Measurements from ENCODE around the gene FNIP1. TPM values are rescaled to one million over a fixed set of nuclear protein-coding genes. Genes with fewer than 3 reads are reported as not detected.
"Not testable (repeated sequence)": the region's sequence is repeated elsewhere in the genome, so short reads cannot be mapped to it uniquely, and the experiment has no call there.

Gene FNIP1
- total RNA-seq, 1 donor from 2014 or later, result 29.0 TPM

- DNase-seq (ENCODE audit: extremely low read depth, low read depth, low spot score), result no peak
These were observed 102.9 kb downstream of the FNIP1 start for GRCh38 chr5:131693894-131694293.

DNA sequence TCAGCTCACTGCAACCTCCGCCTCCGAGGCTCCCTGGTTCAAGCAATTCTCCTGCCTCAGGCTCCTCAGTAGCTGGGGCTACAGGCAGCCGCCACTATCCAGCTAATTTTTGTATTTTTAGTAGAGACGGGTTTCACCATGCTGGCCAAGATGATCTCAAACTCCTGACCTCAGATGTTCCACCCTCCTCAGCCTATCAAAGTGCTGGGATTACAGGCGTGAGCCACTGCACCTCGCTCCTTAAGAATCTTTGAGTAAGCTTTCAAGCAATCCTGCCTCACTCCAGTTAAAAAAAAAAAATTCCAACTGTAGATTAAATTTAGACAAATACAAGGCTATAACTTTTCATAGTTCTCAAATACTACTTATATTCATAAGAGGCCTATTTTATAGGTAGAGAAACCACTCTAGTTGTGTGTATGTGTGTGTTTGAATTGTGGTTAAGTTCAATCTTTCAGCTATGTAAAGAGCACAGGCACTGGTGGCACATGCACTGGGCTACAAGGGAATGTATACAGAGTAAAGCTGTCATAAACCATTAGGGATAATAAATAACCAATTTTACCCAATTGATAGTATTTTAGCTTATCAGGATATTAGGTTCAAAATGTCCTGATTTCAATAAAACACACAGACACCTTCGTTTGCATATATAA, 111.2 kb downstream of the FNIP1 start:
- no peak for DNase-seq (ENCODE audit: extremely low read depth, low read depth, low spot score)

DNA sequence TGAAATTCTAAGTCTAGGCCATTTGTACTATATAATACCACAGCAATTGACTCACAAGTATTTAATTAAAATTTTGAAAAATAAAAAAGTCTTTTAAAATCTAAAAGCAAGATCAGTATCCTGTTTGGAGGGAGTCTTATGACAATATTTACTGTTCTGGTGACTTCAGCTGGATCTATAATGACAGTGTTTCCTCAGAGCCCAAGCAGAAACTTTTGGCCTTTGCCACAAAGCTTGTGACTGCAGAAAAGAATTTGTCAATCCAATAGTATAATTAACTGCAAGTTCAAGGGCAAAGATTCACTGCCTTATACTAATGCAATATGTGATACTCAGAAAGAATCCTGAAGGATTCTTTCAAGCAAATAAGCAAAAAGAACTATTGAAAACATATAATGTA, 112.2 kb downstream of the FNIP1 start:
- DNase-seq (ENCODE audit: extremely low read depth, low read depth, low spot score), result no peak

DNA sequence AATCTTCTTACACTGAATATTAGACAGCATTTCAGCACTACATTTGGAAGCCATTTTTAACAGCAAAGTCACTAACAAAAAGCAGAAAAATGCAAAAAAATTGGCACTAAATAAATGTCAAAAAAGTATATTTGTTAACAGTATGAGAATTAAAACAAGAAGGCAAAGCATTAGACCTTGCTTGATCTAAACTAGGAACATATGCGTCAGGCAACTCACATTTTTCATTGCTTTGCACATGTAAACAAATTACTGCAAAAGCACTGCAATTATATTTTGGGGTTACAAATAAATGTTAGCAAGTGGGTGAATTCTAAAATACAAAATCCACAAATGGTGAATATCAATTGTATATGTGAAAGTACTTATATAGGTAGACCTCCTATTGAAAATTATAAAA, 112.8 kb downstream of the FNIP1 start:
- no peak for DNase-seq (ENCODE audit: extremely low read depth, low read depth, low spot score)

DNA sequence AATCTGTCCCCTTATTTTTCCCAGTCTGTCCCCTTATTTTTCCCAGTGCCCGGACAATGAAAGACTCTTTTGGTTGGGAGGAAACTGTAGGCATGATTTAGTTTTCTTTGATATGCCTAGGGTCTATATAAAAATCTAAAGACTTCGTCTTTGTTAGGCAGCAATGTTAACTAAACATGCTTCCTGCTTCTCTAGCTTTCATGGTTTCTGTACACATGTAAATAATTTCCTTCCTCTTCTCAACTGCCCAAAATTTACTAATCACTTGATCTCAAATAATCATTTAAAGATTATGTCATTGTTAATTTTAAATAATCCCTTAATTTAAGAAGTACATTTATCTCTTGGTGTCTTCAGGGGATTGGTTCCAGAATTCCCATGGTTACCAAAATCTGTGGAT, 114.0 kb downstream of the FNIP1 start:
- no peak for DNase-seq (ENCODE audit: extremely low read depth, low read depth, low spot score)

DNA sequence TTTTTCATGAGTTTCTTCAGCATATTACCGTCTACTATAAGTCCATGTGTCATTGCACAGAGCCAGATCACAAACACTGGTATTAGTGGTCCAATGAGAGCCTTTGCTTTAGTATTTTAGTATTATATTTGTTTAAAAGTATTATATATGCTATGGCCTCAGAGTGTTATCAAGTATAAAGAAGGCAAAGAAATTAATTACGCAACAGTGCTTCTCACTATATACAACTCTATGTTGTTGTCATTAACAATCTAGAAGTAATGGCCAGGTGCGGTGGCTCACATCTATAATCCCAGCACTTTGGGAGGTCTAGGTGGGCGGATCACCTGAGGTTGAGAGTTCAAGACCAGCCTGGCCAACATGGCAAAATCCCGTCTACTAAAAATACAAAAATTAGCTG, 114.6 kb downstream of the FNIP1 start:
- no peak for DNase-seq (ENCODE audit: extremely low read depth, low read depth, low spot score)

DNA sequence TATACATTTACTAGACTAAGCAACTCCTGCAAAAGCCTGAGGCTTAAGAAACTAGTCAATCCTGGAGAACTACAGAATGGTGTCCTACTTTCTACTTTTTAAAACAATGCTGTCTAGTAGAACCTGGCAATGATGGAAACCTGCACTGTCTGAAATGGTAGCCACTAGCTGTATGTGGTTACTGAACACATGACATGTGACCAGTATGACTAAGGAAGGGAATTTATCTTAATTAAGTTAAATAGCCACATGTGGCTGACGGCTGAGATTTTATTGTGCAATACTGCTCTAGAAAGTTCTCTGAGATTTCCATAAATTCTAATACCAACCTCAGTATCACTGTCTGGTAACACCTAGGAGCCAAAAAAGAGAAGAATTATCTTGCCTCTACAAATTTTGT, 116.9 kb downstream of the FNIP1 start:
- no peak for DNase-seq (ENCODE audit: extremely low read depth, low read depth, low spot score)

GRCh38 chr5:131678273-131678672, 118.5 kb downstream of the FNIP1 start:
- not testable (repeated sequence) for DNase-seq (ENCODE audit: extremely low read depth, low read depth, low spot score)

GRCh38 chr5:131677115-131677514, 119.7 kb downstream of the FNIP1 start:
- no peak for DNase-seq (ENCODE audit: extremely low read depth, low read depth, low spot score)

- no peak for DNase-seq (ENCODE audit: extremely low read depth, low read depth, low spot score)
These were observed 124.0 kb downstream of the FNIP1 start for GRCh38 chr5:131672776-131673175.

DNA sequence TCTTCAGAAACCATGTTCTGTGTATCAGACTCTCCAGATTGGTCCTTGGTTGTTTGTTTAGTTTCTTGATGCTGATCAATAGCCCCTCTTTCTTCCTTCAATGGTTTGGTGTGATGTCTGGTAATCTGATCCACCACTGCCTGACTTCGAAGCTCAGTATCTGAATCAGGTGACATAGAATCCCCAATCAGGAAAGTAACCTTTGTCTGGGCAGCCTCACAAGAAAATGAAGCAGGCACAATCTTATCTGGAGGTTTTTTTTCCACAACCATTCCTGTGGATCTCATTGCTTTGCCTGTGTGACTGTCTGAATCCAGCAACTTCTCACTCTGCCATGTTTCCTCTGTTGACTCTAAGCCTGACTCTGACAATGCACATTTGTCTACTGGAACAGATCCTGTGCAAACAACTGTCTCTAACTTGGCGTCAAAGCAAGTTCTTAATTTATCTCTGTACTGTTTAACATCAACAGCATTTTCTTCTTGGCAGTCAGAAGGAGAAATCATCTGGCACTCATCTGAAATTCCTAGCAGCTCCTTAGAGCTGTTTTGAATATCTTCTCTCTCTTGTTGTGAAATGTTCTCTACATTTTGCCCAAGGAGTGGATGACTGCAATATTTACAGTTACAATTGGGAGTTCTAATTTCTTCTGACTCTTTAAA, 124.7 kb downstream of the FNIP1 start:
- no peak for DNase-seq (ENCODE audit: extremely low read depth, low read depth, low spot score)

DNA sequence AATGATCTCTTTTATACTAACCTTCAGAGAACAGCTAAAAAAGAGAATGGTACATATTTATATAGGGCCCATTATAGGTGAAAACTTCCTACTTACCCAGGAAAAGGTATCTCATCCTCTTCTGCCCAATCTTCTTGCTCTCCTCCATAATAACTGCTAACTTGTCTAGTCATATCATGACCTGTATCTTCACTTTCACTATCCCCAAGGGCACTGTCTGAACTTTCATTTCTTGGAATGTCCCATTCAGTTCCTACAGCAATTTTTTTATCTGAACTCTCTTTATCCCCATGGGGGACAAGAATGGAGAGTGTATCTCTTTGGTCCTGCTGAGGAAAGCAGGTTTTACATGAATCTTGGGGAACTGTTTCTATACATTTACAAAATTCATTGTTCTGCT, 125.4 kb downstream of the FNIP1 start:
- DNase-seq (ENCODE audit: extremely low read depth, low read depth, low spot score), result no peak

- DNase-seq (ENCODE audit: extremely low read depth, low read depth, low spot score), result no peak
These were observed 131.9 kb downstream of the FNIP1 start for GRCh38 chr5:131664929-131665328.

- DNase-seq (ENCODE audit: extremely low read depth, low read depth, low spot score), result no peak
These were observed 134.9 kb downstream of the FNIP1 start for GRCh38 chr5:131661933-131662332.

DNA sequence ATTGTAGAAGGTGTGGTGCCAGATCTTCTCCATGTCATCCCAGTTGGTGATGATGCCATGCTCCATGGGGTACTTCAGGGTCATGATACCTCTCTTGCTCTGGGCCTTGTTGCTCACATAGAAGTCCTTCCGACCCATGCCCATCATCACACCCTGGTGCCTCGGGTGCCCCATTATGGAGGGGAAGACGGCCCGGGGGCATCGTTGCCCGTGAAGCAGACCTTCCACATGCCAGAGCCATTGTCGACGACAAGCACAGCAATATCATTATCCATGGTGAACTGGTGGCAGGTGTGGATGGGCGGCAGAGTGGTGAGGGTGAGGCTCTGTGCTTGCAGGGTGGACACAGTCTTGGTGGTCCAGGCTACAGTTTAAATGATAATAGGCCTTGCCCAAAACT, 137.0 kb downstream of the FNIP1 start:
- no peak for DNase-seq (ENCODE audit: extremely low read depth, low read depth, low spot score)

- no peak for DNase-seq (ENCODE audit: extremely low read depth, low read depth, low spot score)
These were observed 137.5 kb downstream of the FNIP1 start for GRCh38 chr5:131659290-131659689.

DNA sequence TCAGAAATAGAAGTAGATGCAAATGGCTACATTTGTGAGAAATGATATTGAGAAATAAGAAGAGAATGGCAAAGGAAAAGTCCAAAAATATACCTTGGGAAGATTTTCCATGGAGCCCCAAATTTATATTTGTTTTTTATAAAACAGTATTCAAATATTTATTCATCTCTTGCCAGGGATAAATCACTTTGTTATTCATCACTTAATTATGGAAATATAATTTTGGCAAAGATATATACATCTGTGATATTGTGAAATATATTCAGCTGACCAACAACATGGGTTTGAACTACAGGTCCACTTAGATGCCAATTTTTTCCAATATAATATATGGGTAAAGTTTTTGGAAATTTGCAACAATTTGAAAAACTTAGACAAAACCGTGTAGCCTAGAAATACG, 142.0 kb downstream of the FNIP1 start:
- no peak for DNase-seq (ENCODE audit: extremely low read depth, low read depth, low spot score)

GRCh38 chr5:131654309-131654708, 142.5 kb downstream of the FNIP1 start:
- DNase-seq (ENCODE audit: extremely low read depth, low read depth, low spot score), result no peak

DNA sequence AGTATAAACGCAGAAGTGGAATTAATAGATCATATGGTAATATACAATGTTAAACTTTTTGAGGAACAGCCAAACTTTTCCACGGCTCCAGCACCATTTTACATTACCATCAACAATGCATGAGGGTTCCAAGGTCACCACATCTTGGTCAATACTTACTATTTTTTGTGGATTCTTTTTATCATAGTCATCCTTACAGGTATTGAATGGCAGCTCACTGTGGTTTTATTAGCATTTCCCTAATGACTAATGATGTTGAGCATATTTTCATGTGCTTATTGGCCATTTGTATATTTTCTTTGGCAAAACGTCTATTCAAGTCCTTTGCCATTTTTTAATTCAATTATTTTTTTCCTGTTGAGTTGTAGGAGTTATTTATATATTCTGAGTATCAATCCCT, 147.7 kb downstream of the FNIP1 start:
- no peak for DNase-seq (ENCODE audit: extremely low read depth, low read depth, low spot score)

- DNase-seq (ENCODE audit: extremely low read depth, low read depth, low spot score), result no peak
These were observed 149.6 kb downstream of the FNIP1 start for GRCh38 chr5:131647048-131647769.

- no peak for DNase-seq (ENCODE audit: extremely low read depth, low read depth, low spot score)
These were observed 152.0 kb downstream of the FNIP1 start for GRCh38 chr5:131644822-131645221.

GRCh38 chr5:131644370-131644769, 152.4 kb downstream of the FNIP1 start:
- no peak for DNase-seq (ENCODE audit: extremely low read depth, low read depth, low spot score)

Measured in glomerular endothelial cell (primary cell).